EL (cell line): ENCODE data around the gene ABHD17C.
A peak's percentile ranks its signal among the peaks of the same experiment; 100 is the strongest.

Source experiments
- DNase-seq: peaks from one replicate; pipeline ENCODE4 v3.0.0-alpha.2; 2016

The ABHD17C gene

GRCh38 chr15:80790236-80790635 is 95.1 kb downstream of the ABHD17C start:
- no peak for DNase-seq

- no peak for DNase-seq
These were observed 95.9 kb downstream of the ABHD17C start for GRCh38 chr15:80791004-80791403.

GRCh38 chr15:80796407-80796806 is 101.3 kb downstream of the ABHD17C start:
- no peak for DNase-seq

- DNase-seq, result no peak
These were observed 103.8 kb downstream of the ABHD17C start for GRCh38 chr15:80798911-80799310.

- no peak for DNase-seq
These were observed 105.0 kb downstream of the ABHD17C start for GRCh38 chr15:80800067-80800466.

- DNase-seq, result peak; percentile 23
These were observed 107.0 kb downstream of the ABHD17C start for GRCh38 chr15:80801891-80802680.

GRCh38 chr15:80803580-80804525 is 108.7 kb downstream of the ABHD17C start:
- no peak for DNase-seq

DNA sequence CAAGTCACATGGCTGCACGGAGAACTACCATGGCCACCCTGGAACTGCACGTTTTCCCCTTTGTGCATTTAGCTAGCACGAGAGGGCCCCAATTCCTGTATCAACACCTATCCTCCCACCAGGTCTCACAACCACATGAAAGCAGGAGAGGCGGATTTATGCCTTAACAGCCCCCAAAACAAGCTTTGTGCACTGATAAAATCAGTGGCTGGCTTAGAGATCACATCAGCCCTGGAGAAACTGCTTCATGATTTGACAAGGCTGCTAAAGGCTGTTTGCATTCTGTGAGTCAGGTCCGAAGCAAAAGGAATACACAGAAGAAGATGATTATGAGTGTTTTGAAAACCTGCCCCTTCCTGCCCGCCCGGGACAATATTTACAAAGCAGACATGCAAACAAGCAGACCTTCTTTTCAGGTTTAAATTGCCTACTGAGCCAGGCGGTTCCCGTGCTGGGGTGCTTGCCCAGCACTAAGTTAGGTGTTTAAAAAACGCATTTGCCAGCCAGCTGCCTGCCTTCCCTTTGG is 109.9 kb downstream of the ABHD17C start:
- DNase-seq, result no peak
